ENCODE data around the gene TM6SF1. TPM values are rescaled to one million over a fixed set of nuclear protein-coding genes. Genes with fewer than 3 reads are reported as not detected.
"Not testable (repeated sequence)": the region's sequence is repeated elsewhere in the genome, so short reads cannot be mapped to it uniquely, and the experiment has no call there.

TM6SF1 gene
- polyA plus RNA-seq, 3 donors: 1.2 to 3.3 (median 1.9) TPM

DNA sequence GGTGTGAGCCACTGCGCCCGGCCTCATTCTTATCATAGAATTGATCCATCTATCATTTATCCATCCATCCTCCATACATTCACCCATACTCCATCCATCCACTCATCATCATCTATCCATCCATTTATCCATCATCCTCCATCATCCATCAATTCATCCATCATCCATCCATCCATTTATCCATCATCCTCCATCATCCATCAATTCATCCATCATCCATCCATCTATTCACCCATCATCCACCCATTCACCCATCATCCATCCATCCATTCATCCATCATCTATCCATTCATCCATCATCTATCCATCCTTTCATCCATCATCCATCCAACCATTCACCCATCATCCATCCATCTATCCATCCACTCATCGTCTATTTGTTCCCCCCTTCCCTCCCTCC is 3.7 kb downstream of the TM6SF1 start:
- no peak for DNase-seq (ENCODE audit: extremely low read depth in 1 of 11, low read depth in 9 of 11, low spot score in 4 of 11)

DNA sequence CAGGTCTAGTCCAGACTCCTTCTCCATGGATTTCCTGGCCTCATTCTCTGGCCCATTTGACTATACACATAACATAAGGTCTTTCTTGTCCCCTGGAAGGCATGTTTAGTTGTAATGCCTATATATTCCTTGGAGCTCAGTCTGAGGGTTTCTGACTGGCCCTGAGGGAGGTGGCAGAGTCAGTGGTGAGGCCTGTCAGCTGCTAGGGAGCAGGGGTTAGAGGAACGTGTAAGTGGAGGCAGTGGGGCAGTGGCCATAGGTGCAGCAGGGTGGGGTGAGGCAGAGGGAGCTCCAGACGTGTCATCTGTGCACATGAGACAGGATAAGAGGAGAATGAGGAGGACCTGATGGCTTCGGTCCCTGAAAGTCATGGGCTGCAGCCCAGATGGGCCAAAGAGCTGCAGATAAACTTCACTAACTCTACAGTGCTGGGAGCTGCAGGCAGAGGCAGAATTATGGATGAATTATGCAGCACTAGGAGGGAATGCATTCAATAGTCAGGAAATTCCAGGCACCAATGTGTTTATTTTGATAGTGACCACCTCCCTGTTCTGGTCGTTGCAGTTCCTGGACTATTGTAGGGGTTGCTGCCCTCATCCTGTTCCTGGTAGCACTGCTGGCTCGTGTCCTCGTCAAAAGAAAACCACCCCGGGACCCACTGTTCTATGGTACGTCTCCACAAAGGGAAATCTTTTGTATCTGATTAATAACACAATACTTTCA is 4.9 kb downstream of the TM6SF1 start:
- no peak for DNase-seq (ENCODE audit: extremely low read depth in 1 of 11, low read depth in 9 of 11, low spot score in 4 of 11)

DNA sequence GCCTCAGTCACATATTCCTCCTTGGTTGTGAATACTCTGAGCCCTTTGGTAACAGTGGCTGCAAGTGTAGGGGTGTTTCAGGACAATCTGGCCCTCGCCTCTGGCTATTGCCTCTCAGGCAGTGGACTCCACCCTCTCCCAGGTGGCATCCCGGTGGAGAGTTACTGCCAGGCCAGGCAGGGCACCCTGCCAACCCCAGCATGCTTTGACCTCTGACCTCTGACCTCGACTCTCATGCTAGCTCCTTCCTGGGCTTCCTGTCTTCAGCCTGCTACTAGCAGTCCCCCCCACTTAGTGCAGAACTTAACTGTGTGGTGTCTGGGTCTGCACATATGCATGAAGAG is 5.5 kb downstream of the TM6SF1 start:
- DNase-seq (ENCODE audit: extremely low read depth in 1 of 11, low read depth in 9 of 11, low spot score in 4 of 11): no peak

DNA sequence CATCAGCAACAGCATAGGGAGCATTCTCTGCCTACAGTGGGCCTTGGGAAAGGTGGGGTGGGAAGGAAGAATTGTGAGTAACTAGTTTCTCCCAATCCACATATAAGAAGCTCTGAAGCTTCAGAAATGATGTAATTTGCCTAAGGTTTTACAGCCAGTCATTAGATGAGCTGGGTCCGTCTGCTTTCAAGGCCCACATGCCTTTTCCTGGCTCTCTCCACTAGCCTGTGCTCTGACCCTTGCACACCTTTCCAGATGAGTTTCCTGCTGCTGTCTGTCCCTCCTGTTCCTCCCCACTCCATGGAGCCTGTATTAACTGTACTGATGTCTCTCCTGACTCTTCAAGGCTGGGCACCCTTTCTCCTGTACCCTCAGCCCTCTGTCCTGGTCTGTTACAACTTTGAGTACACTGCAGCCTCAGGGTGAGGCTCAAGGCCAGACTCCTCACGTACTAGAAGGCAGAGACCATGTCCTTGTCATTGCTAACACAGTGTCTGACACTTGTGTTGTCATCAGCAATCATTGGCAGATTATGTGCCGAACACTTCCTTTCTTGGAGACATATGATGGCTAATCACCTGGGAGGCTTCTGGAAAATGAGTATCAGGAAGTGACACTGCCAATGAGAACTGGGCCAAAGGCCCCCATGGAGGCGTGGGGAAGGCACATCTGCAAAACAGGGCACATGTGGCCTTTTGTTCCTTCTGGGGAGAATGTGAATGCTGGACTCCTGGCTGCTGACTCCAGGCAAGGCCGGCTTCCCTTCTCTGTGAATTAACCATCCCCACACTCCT is 6.6 kb downstream of the TM6SF1 start:
- no peak for DNase-seq (ENCODE audit: extremely low read depth in 1 of 11, low read depth in 9 of 11, low spot score in 4 of 11)

DNA sequence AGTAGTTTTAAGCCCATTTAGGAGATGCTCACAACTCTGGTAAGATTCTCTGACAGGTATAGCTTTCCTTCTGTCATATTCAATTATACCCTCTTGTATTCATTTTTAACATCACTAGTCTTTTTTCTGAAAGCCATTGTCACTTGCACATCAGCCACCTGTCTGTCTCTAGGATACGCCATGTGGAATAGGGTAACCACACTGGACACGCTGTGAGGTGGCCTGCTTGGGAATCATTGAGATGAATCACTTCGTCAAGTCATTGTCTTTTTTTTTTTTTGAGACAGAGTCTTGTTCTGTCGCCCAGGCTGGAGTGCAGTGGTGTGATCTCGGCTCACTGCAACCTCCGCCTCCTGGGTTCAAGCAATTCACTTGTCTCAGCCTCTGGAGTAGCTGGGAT is 7.4 kb downstream of the TM6SF1 start:
- no peak for DNase-seq (ENCODE audit: extremely low read depth in 1 of 11, low read depth in 9 of 11, low spot score in 4 of 11)

DNA sequence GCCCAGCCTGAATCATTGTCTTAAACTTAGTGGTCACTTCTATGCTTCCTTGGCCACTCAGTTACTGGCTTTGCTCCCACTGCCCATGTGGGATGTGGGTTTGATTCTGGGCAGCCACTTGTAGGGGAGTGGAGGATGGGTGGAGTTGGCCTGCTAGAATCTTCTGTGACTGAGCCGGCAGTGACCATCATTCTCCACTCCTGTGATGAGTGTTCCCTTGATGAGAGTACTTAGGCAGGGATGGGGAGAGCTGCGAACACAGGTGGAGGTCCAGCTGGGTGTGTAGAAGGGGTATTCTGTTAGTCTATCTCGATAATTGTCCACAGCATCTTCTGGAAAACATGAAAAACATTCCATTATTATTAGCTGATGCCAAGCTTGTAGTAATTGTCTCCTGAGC is 8.0 kb downstream of the TM6SF1 start:
- DNase-seq (ENCODE audit: extremely low read depth in 1 of 11, low read depth in 9 of 11, low spot score in 4 of 11): no peak

DNA sequence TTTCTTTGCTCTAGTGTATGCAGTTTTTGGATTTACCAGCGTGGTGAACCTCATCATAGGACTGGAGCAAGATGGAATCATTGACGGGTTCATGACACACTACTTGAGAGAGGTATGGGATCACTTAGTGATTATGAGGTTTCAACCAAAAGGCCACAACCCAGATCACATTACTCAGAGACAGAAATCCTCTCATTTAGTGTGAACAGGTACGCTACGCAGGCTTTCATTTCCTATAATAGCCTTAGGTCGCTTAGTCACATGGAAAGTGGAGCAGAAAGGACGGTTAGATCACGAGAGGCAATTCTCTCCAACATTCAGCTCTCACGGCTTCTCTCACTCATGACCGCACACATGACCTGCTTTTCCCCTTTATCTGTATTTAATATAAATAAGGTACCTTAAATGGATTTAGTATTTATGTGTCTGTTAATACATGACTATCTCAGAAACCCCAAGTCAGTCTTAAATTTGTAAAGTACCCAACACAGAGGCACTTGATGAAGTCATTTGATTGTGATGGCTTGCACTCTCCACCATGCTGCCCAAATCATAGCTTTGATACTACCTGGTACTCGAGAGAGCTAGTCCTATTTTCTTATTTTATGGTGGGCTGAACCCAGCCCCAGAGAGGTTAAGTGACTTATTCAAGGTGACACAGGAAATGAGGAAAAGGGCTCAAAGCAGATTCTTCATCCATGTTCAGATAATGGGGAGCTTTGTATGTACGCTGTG is 8.6 kb downstream of the TM6SF1 start:
- DNase-seq (ENCODE audit: extremely low read depth in 1 of 11, low read depth in 9 of 11, low spot score in 4 of 11): no peak

DNA sequence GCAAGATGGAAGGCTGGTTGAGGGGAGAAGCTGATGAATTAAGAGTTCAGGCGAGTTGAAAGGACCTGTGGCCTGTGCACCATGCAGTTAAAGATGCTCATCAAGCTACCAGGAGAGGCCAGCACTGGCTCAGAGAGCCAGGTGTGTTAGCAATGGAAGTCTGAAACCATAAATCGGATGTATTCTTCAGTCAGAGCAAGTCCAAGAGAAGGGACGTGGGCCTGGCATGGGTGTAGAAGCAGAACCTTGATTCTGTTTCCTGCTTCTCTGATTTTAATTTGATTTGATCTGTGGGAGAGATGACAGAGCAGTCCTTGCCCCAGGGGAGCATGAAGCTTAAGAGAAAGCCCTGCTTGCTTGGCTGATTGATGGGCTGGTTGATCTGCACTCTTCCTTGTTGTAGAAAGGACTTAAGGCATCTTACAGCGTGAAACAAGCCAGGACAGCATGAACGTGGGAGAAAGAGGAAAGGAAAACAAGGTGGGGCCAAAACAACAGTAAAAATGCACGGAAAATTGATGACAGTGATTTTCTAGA is 10.9 kb downstream of the TM6SF1 start:
- no peak for DNase-seq (ENCODE audit: extremely low read depth in 1 of 11, low read depth in 9 of 11, low spot score in 4 of 11)

DNA sequence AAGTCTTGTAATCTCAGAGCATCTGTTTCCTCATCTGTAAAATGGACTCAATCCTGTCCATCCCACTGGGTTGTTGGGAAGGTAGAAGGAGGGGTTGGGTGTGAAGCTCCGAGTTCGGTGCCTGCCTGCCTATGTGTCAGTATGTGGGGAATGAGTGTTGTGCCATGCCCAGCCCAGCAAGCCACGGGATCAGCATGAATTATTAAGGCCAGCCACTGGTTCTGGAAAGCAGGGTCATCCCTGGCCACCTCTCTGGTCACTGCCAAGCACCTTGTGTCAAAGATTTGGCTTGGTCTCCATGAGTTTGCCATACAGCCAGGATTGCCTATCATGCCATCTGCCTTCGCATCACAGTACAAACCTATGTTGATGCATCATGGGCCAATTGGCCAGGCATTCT is 11.5 kb downstream of the TM6SF1 start:
- no peak for DNase-seq (ENCODE audit: extremely low read depth in 1 of 11, low read depth in 9 of 11, low spot score in 4 of 11)

DNA sequence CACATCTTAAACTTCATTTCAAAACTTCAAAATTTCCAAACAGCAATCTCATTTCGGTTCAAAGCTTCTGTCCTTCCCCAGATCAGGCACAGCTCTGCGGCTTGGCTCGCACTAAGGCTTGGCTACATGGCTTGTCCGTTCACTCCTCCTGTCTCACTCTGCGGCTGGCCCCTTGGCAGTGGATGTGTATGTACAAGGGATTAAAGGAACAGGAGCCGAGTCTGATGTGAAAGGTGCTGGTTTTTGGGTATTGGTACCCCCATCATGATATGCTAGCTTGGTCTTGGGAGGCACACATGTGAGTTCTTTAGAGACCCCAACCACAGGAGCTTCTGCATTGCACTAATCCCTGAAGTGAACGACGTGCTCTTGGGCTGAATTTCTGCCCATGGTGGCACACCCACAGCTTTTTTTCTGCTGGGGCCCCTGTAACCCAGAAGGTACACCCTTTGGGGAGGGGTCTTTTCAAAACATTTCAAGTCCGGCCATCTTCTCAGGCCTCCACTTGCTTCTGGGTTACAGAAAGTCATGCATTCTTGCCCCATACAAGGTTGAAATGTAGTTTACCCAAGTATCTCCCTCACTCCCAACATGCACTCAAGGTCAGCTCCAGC is 12.6 kb downstream of the TM6SF1 start:
- no peak for DNase-seq (ENCODE audit: extremely low read depth in 1 of 11, low read depth in 9 of 11, low spot score in 4 of 11)

DNA sequence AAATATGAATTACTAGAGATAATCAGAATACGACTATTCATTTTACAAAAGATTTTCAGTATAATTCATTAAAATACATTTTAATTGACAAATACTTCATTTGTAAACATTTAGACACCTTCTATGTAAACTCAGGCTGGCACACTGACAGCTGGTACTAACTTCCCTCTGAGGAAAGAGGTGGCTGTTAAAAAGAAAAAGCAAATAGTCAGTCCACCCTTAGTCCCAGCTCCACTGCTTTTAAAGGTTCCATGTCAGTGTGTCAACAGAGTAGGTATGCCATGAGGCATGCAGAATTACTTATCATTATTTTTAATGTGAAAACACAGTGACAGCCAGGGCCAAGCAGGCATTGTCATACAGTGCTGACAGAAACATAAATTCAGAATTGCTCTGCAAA is 16.1 kb downstream of the TM6SF1 start:
- DNase-seq (ENCODE audit: extremely low read depth in 1 of 11, low read depth in 9 of 11, low spot score in 4 of 11): no peak

DNA sequence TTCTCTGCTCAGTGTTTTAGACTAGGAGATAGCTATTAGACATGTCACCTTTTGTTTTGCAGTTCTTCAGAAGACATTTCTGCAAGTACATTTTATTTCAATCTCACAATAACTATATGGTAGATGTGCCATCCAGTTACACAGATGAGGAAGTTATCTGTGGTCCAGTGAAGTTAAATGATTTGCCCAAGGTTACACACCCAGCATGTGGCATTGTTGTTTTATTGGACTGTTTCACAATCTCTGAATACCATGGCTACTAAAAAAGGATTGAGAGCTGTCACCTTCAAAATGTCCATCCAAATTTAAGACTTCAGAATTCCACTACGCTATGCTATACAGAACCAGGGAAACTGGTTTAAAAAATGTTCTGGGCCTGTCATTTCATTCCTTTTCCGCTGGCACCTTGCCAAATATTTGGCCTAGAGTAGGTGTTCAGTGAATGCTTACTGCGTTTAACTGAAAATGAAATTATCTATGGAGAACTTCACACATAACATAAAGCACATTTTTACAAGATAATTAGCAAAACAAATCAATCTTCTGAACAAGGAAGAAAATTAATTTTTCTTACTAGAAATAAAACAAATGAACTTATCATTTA is 20.2 kb downstream of the TM6SF1 start:
- DNase-seq (ENCODE audit: extremely low read depth in 1 of 11, low read depth in 9 of 11, low spot score in 4 of 11): no peak

DNA sequence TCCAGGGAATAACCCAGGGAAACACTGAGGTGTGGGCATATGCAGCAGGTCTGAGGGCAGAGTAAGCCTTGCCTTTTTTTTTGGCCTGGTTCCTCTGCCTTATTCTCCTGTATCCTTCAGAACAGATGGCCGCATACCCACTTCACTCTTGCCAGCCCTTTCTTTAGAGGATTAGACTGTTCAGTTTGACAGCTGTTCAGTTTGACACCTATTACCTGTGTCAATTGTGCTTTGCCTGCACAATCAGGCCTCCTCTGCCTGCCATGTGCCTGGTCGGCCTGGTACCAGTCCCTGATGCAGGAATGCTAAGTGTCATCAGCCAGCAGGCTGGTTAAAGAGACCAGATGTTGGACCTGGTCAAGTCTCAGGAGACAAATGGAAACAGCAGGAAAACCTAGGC is 22.3 kb downstream of the TM6SF1 start:
- no peak for DNase-seq (ENCODE audit: extremely low read depth in 1 of 11, low read depth in 9 of 11, low spot score in 4 of 11)

DNA sequence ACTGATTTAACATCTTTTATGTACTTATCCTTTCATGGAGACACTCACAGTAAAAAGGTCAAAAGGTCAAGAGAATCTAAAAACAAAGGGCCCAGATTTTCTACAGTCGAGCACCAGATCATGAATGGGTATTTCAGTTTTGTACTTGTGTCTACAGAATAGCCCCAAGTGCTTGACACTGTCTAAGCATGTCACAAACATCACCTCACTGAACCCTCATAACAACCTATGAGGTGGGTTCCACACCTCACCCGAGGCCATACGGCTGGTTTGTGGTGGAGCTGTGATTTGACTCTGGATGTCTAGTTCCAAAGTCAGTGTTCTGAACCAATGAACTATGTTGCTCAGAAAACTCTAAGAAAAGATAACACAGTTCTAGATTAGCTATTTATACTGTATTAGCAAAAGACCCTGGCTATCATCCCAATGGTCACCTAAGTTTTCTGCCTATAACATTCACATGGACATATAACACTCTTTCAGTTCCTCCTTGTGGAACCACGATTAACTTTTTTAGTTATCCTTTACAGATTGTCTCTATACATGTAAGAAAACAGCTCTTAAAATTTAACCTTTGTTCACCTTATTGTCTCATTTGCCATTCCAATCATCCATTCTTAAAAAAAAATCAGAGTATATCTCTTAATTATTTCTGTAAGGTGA is 25.5 kb downstream of the TM6SF1 start:
- DNase-seq (ENCODE audit: extremely low read depth in 1 of 11, low read depth in 9 of 11, low spot score in 4 of 11): no peak

DNA sequence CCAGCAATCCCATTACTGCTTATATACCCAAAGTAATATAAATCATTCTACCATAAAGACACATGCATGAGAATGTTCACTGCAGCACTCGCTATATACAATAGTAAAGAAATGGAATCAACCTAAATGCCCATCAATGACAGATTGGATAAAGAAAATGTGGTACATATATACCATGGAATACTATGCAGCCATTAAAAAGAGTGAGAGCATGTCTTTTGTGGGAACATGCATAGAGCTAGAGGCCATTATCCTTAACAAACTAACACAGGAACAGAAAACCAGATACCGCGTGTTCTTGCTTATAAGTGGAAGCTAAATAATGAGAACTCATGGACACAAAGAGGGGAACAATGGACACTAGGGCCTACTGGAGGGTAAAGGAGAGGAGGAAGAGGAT is 34.7 kb downstream of the TM6SF1 start:
- DNase-seq (ENCODE audit: extremely low read depth in 1 of 11, low read depth in 9 of 11, low spot score in 4 of 11): not testable (repeated sequence)

DNA sequence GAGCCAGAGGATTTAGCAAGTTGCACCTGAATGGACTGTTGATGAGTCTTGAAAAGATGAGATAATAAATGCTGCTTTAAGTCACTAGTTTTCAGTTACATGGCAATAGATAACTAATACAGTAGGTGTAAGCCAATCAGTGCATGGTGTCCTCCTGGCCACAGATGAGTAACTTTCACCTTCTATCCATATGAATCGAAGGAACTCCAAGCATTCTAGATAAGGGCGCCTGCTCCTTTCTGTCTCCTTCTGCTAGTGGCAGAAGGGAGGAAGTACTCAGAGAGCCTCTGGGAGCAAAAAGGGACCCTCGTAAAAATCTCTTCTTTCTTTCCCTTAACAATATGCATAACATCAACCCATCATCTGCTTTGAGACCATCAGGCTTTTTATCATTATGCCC is 37.3 kb downstream of the TM6SF1 start:
- DNase-seq (ENCODE audit: extremely low read depth in 1 of 11, low read depth in 9 of 11, low spot score in 4 of 11): no peak

DNA sequence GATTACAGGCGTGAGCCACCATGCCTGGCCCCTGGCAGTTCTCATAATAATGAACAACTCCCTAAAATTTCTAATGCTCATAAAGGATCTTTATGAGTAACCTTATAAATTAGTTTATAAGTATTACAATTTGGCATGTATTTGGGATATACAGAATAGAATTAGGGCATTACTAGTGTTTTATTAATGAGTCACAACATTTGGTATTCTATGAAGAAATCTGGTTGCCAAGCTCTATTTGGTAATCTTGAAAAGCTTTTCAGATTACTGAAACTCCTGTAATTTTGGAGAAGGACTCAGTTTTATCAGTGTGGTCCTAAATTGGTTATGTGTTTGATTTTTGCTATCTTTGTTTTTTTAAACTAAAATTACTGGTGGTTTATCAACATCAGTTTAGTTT is 45.8 kb downstream of the TM6SF1 start:
- DNase-seq (ENCODE audit: extremely low read depth in 1 of 11, low read depth in 9 of 11, low spot score in 4 of 11): no peak

DNA sequence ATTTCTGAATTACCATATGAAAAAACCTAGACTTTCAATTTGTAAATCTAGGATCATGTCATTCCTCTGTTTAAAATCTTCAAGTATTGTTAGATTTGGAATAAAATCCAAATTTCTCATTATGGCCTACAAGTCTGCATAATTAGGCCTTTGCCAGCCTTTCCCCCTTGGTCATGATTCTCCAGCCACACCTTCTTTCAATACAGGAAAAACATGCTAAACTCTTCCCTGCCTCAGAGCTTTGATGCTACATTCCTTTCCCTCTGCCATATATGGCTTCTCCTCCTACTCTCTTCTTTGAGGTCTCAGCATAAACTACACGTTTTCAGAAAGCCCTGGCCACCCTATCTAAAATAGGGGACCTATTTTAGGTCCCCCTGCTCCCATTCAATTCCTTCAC is 48.5 kb downstream of the TM6SF1 start:
- DNase-seq (ENCODE audit: extremely low read depth in 1 of 11, low read depth in 9 of 11, low spot score in 4 of 11): no peak

DNA sequence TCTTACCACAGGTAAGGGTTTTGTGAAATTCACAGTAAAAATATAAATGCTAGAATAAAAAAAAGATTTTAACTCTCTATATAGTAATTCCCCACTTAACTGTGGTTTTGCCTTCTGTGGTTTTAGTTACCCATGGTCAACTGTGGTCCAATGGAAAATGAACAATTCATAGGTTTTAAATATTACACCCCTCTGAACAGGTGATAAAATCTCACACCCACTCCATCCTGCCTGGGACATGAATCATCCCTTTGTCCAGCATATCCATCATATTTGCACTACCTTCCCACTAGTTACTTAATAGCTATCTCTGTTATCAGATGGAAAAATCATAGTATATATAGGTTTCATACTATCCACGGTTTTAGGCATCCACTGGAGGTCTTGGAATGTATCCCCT is 50.9 kb downstream of the TM6SF1 start:
- no peak for DNase-seq (ENCODE audit: extremely low read depth in 1 of 11, low read depth in 9 of 11, low spot score in 4 of 11)
